Activated naive CD4-positive, alpha-beta T cell treated with Interleukin-2 at 50 U/mL for 16 hours (primary cell): ENCODE measurements around the gene GABRG1.

Experiments used
- DNase-seq: peaks from one replicate; pipeline ENCODE4 v3.0.0-alpha.2; 2020

Gene GABRG1

DNA sequence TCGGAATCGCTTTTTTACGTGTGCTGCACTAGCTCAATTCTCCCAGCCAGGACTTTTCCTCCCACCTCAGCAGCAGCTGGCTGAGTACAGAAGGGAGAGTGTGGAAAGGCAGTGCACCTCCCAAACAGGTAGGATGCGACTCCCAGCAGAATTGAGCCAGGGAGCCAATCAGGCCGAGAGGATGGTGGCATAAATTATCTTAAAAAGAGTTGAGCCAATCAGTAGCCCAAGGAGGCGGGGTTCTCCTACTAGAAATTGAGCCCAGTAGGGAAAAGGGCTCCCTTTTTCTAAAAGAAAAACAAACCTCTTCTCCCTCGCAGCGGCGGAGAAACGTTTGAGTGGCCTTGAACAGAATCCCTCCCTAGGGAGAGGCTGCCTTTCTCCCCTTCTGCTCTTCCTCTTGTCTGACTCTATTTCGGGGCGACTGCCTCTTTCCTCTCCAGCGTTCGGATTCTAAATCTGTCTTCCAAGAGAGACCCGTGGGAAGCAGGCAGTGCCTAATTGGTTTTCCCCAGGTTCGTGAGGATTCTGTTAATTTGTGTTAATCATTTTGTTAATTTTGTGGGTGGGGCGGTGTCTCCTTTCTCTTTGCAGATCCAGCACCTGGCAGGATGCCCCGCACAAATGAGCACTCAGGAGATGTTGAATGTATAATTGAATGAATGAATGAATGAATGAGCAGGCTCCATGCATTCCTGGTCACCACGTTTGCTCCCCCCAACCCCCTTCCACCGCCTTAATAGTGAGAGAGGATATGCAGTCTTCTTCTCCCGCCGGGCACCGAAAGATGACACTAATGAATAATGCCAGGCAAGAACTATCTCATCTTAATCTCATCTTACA, at the start of gene GABRG1:
TSS of gene GABRG1 (minus strand) at position 142 of the 843 bp plus-strand sequence. CDS start at position 1, 141 bp downstream.
- DNase-seq, result no peak

DNA sequence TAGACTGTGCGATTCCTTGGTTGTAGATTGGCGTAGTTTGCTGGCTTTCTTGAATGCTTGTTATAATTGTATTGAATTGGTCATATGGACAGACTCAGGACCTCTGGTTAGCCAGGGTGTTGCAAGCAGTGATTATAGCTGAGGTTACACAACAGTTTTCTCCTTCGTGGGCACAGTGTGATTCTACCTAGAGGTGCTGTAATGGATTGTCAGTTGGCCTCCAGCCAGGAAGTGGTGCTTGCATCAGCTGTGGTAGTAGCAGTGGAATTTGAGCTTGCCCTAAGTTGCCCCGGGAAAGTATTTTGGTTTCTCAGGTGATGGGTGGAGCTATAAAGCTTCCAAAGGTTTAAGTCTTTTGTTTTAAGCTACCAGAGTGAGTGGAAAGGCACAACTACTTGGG, 23.1 kb upstream of the GABRG1 start:
- no peak for DNase-seq

DNA sequence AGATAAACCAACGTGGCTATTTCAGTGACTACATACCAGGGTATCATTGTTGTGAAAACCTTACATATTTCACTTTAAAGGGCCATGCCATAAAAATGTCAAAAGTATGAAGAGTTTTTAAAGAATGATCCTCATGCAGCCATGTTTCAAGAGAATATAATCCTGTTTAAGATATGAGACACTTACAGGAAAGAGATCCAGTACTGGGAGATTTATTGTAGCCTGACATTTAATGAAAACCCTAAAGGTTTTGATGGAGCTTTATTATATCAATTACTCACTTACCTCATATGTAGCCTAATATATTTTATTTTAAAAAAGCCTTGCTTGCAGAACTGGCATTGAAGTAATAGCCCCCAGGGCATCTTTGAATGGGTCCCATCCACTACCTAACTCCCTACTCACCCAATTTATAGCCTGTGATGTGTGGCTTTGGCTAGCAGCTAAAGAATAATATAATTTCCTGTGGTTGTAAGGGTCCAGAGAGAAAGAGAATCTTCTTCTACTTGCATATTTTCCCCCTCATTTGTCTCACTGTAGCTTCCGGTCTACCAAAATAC, 7.7 kb upstream of the GABRG1 start:
- no peak for DNase-seq

DNA sequence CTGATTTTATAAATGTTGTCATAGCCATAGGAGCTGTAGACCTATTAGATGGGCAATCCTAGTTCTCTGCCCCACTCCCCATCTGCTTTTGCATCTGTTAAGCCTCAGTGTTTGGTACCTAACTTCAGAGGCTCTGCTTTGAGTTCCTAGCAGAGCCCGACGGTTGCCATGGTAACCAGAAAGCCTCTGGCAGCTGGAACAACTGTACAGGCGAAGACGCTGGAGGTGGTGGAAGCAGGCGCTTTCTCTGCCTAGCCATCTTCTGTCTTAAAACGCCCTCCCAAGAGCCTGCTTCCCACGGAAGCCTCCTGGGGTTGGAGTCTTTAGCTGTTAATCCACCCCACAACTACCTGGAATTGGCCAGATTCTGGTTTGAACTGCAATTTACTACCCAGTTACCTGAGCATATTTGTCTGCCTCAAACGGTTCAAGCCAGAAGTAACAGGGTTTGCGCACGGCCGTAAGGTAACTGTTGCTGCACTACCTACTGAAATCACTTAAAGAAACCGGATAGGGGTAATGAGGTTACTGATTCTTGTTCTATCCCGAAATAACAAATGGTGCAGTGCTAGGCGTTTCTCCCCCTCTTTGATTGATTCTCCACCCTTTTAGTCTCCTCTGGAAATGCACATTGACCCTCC, 1.0 kb upstream of the GABRG1 start:
- DNase-seq, result no peak

DNA sequence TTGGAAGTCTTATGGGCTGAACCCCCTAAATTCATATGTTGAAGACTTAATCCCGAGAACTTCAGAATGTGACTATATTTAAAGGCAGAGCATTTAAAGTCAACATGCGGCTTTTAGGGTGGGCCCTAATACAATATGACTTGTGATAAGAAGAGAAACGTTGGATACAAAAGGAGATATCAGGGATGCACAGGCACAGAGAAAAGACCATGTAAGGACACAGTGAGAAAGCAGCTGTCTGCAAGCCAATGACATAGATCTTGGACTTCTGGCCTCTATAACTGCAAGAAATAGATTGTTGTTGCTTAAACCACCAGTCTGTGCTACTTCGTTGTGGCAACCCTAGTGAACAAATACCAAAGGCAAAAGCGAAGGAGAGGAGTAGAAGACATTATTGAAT, 42.2 kb downstream of the GABRG1 start:
- no peak for DNase-seq

DNA sequence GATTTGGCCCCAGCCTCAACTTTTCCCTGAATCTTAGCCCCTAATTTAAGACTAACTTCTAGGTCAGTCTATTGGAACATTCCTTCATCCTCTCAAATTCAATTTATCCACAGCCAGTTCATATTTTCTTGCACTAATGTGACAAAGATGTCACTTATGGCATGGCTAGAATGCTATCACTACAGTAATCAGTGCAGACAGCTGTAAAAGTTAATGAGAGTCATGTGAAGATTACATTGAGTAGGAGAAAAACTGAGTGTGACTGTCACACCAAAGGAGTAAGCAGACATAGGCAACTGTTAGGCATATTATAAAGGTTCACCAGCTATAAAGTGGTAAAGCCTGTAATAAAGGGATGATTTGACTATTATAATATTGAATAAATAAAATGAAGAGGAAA, 42.6 kb downstream of the GABRG1 start:
- no peak for DNase-seq

DNA sequence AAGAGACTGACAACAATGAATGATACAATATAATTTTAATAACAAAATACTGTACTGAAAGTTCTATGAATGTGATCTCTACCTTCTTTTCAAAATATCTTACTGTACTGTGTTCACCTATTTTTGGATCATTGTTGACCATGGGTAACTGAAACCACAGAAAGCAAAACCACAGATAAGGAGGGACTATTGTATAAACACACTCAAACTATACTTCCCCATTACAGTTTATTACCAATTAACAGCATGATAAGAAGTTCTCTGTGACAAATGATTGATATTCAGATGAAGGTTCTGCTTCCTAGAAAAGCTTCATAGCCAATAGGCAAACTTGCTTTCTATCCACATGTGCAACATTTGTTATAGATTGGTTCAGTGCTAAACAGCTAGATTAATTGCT, 50.1 kb downstream of the GABRG1 start:
- no peak for DNase-seq

DNA sequence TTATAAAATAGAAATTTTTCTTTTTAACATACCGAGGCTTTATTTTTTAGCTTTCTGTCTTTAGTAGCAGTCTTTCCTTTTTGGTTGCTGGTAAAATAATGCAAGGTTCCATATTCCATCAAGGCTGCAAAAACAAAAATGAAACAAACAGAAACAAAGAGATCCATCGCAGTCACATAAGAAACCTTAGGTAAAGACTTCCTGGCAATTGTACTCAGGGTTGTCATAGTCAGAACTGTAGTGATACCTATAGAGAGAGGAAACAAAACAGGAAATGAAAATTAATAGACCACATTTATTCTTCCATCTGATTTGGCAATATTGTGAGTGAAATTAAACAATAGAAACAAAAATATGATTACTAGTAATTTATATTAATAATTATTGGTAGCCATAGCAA, 72.5 kb downstream of the GABRG1 start:
- no peak for DNase-seq

DNA sequence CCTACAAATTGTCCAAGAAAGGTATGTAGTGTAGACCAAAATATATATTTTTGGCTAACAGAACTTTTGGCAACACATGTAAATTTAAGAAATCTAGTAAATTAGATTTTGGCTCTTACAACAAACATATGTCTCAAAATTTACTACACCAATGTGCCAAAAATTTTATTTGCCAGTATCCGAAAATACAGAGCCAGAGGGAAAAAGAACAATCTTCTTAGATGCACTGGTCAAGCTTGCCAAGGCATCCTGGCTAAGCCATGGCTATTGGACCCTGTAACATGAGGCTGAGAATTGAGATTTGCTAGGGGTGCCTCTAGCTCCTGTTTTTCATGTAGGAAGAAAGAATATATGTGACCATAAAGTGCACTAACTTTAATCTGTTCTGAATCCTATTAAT, 91.8 kb downstream of the GABRG1 start:
- DNase-seq, result no peak

DNA sequence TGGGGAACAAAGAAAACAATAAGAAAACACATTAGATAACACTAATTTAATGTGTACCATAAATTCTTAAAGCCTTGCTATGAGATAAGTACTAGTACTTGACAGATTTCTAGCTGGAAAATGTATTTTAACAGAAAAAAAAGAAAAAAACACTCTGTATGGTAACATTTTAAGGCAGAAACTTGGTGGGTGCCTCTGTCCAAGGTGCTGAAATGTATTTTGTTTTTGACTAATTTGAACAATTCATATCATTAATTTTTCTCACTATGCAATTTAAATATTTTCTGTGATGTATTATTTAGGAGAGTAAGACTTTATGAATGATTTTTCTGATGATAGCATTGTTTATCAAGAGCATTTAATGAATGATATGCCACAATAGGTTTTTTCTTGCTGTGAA, 107.5 kb downstream of the GABRG1 start:
- no peak for DNase-seq

DNA sequence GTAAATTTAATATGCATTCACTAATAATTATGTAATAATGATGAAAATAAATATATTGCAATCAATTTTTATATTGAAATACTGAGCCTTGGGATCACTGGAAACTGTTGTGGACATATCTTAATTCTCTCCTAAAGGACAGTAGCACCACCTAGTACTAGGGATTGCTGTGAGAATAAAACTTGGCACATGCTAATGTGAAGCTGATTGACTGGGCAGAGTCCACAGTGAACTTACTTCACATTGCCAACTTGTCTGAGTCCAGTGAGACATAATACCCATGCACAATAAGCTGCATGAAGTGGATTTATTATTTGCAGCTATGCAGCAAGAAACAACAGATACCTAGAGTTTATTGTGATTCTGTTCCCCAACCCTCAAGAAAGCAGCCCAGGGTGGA, 131.1 kb downstream of the GABRG1 start:
- DNase-seq, result no peak

DNA sequence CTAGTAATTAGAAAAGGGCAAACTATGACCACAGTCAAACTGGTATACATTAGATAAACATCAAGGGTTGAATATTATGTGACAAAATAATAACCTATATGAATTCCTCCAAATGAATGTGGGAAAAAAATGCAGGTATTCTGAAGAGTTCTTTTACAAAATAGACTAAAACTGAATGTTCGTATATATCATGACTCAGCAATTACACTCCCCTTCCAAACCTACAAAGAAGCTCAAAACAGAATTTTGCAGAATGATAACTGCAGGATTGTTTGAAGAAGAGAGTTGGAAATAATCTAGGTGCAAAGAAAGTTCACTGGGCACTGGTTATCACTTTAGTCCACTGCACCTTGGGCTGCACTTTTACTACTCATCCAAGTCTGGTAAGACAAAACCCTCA, 134.1 kb downstream of the GABRG1 start:
- DNase-seq, result no peak

DNA sequence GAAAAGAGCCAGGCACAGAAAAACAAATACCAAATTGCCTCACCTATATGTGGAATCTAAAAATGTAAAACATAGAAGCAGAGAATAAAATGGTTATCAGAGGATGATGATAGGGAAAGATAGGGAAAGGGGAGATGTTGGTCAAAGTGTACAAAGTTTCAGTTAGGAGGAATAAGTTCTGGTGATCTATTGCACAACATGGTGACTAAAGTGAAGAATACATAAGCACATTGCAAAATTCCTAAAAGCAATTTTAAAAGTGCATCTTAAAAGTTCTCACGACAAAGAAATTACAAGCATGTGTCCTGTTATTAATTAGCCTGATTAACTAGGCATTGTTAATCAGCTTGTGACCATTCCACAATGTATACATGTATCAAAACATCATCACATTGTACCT, 136.0 kb downstream of the GABRG1 start:
- DNase-seq, result no peak
